WTC11 (cell line): ENCODE data around the gene C16orf54. TPM values are rescaled to one million over a fixed set of nuclear protein-coding genes. Genes with fewer than 3 reads are reported as not detected.

ENCODE experiments used
- ATAC-seq: fragments of 200-7000 bp; cut with Tn5 transposase; 2 replicates; pipeline ENCODE4 v1.10.0; 2021; ENCODE audit warnings: mild to moderate bottlenecking, moderate library complexity
- CTCF ChIA-PET: fragments of 300-600 bp; sonication (Branson Sonifier 250); formaldehyde crosslinking; loops from one replicate; lab custom pipeline; 2021; ENCODE audit warnings: antibody characterized with exemption; lab: Charles Lee
- POLR2A ChIA-PET: fragments of 350-600 bp; sonication (Branson Sonifier 250); formaldehyde crosslinking; loops from one replicate; lab custom pipeline; 2021; ENCODE audit warnings: antibody characterized with exemption; lab: Charles Lee
- DNase-seq: peaks from one replicate; pipeline ENCODE4 v3.0.0; 2021; ENCODE audit warnings: low spot score
- H3K27ac Mint-ChIP-seq: 2 replicates; pipeline ENCODE4 v1.8.0; 2021; ENCODE audit warnings: mixed read lengths
- H3K27me3 Mint-ChIP-seq: 2 replicates; pipeline ENCODE4 v1.8.0; 2021; ENCODE audit warnings: low read depth, mild to moderate bottlenecking, moderate library complexity, mixed read lengths
- H3K36me3 Mint-ChIP-seq: 2 replicates; pipeline ENCODE4 v1.8.0; 2021; ENCODE audit warnings: mixed read lengths
- H3K4me1 Mint-ChIP-seq: 2 replicates; pipeline ENCODE4 v1.8.0; 2022; ENCODE audit warnings: mixed read lengths
- H3K4me3 Mint-ChIP-seq: 2 replicates; pipeline ENCODE4 v1.8.0; 2021; ENCODE audit warnings: mild to moderate bottlenecking, moderate library complexity, mixed read lengths
- H3K9me3 Mint-ChIP-seq: 2 replicates; pipeline ENCODE4 v1.8.0; 2021; ENCODE audit warnings: mixed read lengths
- ARID4B ChIP-seq: sonication (generic); formaldehyde crosslinking; IDR thresholded peaks from 2 replicates; pipeline ENCODE4 v1.8.0; 2023; ENCODE audit warnings: missing genetic modification reagents, mild to moderate bottlenecking, borderline replicate concordance
- E2F5 ChIP-seq: sonication (generic); formaldehyde crosslinking; IDR thresholded peaks from 2 replicates; pipeline ENCODE4 v1.8.1; 2022; ENCODE audit warnings: mild to moderate bottlenecking, moderate library complexity, missing genetic modification reagents
- EMX1 ChIP-seq: fragments of 250-450 bp; sonication (Bioruptor Pico); IDR thresholded peaks from 2 replicates; pipeline ENCODE4 v1.8.0; 2021; ENCODE audit warnings: mild to moderate bottlenecking
- ERG ChIP-seq: fragments of 250-450 bp; sonication (Bioruptor Pico); IDR thresholded peaks from 2 replicates; pipeline ENCODE4 v1.8.0; 2021; ENCODE audit warnings: mild to moderate bottlenecking
- GTF2I ChIP-seq: fragments of 250-450 bp; sonication (Bioruptor Pico); conservative IDR thresholded peaks from 2 replicates; pipeline ENCODE4 v1.4.0; 2021; ENCODE audit warnings: mild to moderate bottlenecking
- KAT7 ChIP-seq: sonication (generic); formaldehyde crosslinking; IDR thresholded peaks from 2 replicates; pipeline ENCODE4 v1.8.1; 2023; ENCODE audit warnings: missing genetic modification reagents, mild to moderate bottlenecking, borderline replicate concordance
- MLX ChIP-seq: sonication (generic); formaldehyde crosslinking; IDR thresholded peaks from 2 replicates; pipeline ENCODE4 v1.8.1; 2023; ENCODE audit warnings: mild to moderate bottlenecking, missing genetic modification reagents, moderate library complexity
- MYBL2 ChIP-seq: sonication (generic); formaldehyde crosslinking; IDR thresholded peaks from 2 replicates; pipeline ENCODE4 v1.8.1; 2023; ENCODE audit warnings: mild to moderate bottlenecking, moderate library complexity, missing genetic modification reagents
- NR3C1 ChIP-seq: sonication (generic); formaldehyde crosslinking; conservative IDR thresholded peaks from 2 replicates; pipeline ENCODE4 v1.8.1; 2023; ENCODE audit warnings: low read depth, mild to moderate bottlenecking, missing genetic modification reagents
- OVOL2 ChIP-seq: fragments of 250-450 bp; sonication (Bioruptor Pico); IDR thresholded peaks from 2 replicates; pipeline ENCODE4 v1.9.0; 2021; ENCODE audit warnings: mild to moderate bottlenecking, borderline replicate concordance
- SMAD3 ChIP-seq: sonication (generic); formaldehyde crosslinking; IDR thresholded peaks from 2 replicates; pipeline ENCODE4 v1.8.0; 2022; ENCODE audit warnings: missing genetic modification reagents, mild to moderate bottlenecking, borderline replicate concordance
- SMAD4 ChIP-seq: sonication (generic); formaldehyde crosslinking; IDR thresholded peaks from 2 replicates; pipeline ENCODE4 v1.8.0; 2022; ENCODE audit warnings: mild to moderate bottlenecking, missing genetic modification reagents
- total RNA-seq: library from RNA; stranded (reverse); gene quantifications from 3 replicates; pipeline ENCODE4 v1.2.3, GENCODE V29; 2021
- TF ChIP-seq, protein P1 (sequence below): sonication (generic); formaldehyde crosslinking; IDR thresholded peaks from 2 replicates; pipeline ENCODE4 v1.8.0; 2023; ENCODE audit warnings: mild to moderate bottlenecking, missing genetic modification reagents

The C16orf54 gene
- total RNA-seq, 1 experiment from 2014 or later, result 0.09 TPM

DNA sequence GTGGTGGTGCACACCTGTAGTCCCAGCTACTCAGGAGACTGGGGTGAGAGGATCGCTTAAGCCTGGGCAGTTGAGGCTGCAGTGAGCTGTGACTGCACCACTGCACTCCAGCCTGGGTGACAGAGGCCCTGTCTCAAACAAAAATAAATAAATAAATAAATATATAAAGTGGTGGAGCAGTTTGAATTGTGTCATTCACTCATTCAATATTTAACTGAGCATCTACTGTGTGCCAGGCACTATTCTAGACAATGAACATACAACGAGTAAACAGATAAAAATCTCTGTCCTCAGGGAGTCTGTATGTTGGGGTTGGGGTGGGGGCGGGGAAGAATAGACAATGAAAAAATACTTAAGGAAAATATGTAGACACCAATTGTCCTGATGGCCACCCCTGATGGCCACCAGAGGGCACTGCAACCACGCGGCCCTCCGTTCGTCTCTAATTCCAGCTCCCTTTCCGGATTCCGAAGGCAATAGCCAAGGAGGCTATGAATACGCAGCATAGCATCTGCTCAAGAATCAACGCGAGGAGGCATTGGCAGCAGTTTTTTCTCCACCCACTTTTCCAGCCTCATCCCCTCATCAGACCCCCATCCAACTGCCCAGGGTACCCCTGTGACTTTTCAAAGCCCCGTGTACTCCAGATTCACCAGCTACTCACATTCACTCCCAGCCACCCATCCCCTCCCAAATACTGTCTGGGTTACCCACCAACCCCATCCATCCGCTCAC is 45.4 kb downstream of the C16orf54 start (continued):
- TF ChIP-seq ERG (CRISPR knock-in tag) (no peak), MYBL2 (CRISPR knock-in tag) (no peak), KAT7 (no peak), SMAD3 (CRISPR knock-in tag) (no peak), SMAD4 (CRISPR knock-in tag) (no peak), ARID4B (CRISPR knock-in tag) (no peak), OVOL2 (CRISPR knock-in tag) (no peak), MLX (CRISPR knock-in tag) (no peak), GTF2I (CRISPR knock-in tag) (no peak), E2F5 (no peak)
- TF ChIP-seq, protein P1, sequence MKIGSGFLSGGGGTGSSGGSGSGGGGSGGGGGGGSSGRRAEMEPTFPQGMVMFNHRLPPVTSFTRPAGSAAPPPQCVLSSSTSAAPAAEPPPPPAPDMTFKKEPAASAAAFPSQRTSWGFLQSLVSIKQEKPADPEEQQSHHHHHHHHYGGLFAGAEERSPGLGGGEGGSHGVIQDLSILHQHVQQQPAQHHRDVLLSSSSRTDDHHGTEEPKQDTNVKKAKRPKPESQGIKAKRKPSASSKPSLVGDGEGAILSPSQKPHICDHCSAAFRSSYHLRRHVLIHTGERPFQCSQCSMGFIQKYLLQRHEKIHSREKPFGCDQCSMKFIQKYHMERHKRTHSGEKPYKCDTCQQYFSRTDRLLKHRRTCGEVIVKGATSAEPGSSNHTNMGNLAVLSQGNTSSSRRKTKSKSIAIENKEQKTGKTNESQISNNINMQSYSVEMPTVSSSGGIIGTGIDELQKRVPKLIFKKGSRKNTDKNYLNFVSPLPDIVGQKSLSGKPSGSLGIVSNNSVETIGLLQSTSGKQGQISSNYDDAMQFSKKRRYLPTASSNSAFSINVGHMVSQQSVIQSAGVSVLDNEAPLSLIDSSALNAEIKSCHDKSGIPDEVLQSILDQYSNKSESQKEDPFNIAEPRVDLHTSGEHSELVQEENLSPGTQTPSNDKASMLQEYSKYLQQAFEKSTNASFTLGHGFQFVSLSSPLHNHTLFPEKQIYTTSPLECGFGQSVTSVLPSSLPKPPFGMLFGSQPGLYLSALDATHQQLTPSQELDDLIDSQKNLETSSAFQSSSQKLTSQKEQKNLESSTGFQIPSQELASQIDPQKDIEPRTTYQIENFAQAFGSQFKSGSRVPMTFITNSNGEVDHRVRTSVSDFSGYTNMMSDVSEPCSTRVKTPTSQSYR, result no peak

- no peak for ATAC-seq
- H3K4me3 Mint-ChIP-seq, result no peak overlapping the region
- DNase-seq, result no peak
- CTCF ChIA-PET, result interaction anchor here (0.6 to 5.3 kb wide), 43 partner anchors 10 to 407 kb away, joined by 3 to 73 read pairs (median 5); partner anchors contain the start of genes ASPHD1, KCTD13, KIF22 and PAGR1
- H3K9me3 Mint-ChIP-seq, result peaks cover 12% of the 10 kb centered on the region
- no peaks in the 10 kb centered on the region for H3K27me3 Mint-ChIP-seq
- peak overlapping the region; percentile 77 for H3K27ac Mint-ChIP-seq
- peaks cover 38% of the 10 kb centered on the region for H3K4me1 Mint-ChIP-seq
- TF ChIP-seq NR3C1 (CRISPR knock-in tag), result no peak
- TF ChIP-seq EMX1 (CRISPR knock-in tag), result 0 out of 2 replicates have a peak, but pooled peaks have one; percentile 36
- peaks cover 30% of the 10 kb centered on the region for H3K36me3 Mint-ChIP-seq
- POLR2A ChIA-PET, result interaction anchor here (0.5 to 3.0 kb wide), 13 partner anchors 11 to 657 kb away, joined by 3 to 23 read pairs (median 4); partner anchors contain the start of genes KIF22 and QPRT
These were observed 46.2 kb downstream of the C16orf54 start for GRCh38 chr16:29699324-29700219.
